Measurements from ENCODE around the gene ABRAXAS1. TPM values are rescaled to one million over a fixed set of nuclear protein-coding genes. Genes with fewer than 3 reads are reported as not detected.

The ABRAXAS1 gene
- total RNA-seq, 1 donor from 2014 or later, result 13.6 TPM

- DNase-seq (ENCODE audit: low read depth) (no peak), FAIRE-seq (no peak)
- H3K4me3 Mint-ChIP-seq (ENCODE audit: unreplicated experiment), result no peak overlapping the region
- H3K27me3 Mint-ChIP-seq (ENCODE audit: low read depth, unreplicated experiment), result peaks cover 3% of the 10 kb centered on the region
- no peaks in the 10 kb centered on the region for H3K36me3 Mint-ChIP-seq (ENCODE audit: low read depth, unreplicated experiment)
- no peaks in the 10 kb centered on the region for H4K20me1 ChIP-seq (ENCODE audit: insufficient read depth, low read length)
- TF ChIP-seq EZH2 (IDR thresholded peaks at IDR 0.05; ENCODE audit: insufficient read depth, low read length) (no peak), CTCF (IDR thresholded peaks at IDR 0.05; ENCODE audit: insufficient read depth, low read depth, low read length) (peak; percentile 88)
- H3K27ac Mint-ChIP-seq (ENCODE audit: unreplicated experiment), result no peak overlapping the region
- no peak overlapping the region for H3K4me3 ChIP-seq (ENCODE audit: insufficient read depth, low read depth, low read length)
- no peaks in the 10 kb centered on the region for H3K4me1 ChIP-seq (ENCODE audit: insufficient read depth, low read length)
- H3K36me3 ChIP-seq (ENCODE audit: insufficient read depth, low read length), result no peaks in the 10 kb centered on the region
- H3K9me3 ChIP-seq (ENCODE audit: insufficient read depth, low read depth, low read length), result no peaks in the 10 kb centered on the region
- H3K9me3 Mint-ChIP-seq (ENCODE audit: unreplicated experiment), result no peaks in the 10 kb centered on the region
- no peaks in the 10 kb centered on the region for H3K27me3 ChIP-seq (ENCODE audit: insufficient read depth, low read length)
- H3K9ac ChIP-seq (ENCODE audit: low read length), result no peak overlapping the region
- no peaks in the 10 kb centered on the region for H3K4me1 Mint-ChIP-seq (ENCODE audit: low read depth, unreplicated experiment)
- H2AFZ ChIP-seq (ENCODE audit: low read depth, low read length), result no peak overlapping the region
- H3K4me2 ChIP-seq (ENCODE audit: low read length), result no peak overlapping the region
- H3K27ac ChIP-seq (ENCODE audit: low read depth, low read length), result no peak overlapping the region
- no peaks in the 10 kb centered on the region for H3K79me2 ChIP-seq (ENCODE audit: insufficient read depth, low read length)
Observed at GRCh38 chr4:83490876-83491450, 6.1 kb upstream of the ABRAXAS1 start.

GRCh38 chr4:83489711-83490326, 4.9 kb upstream of the ABRAXAS1 start:
- no peak overlapping the region for H2AFZ ChIP-seq (ENCODE audit: low read depth, low read length)
- no peaks in the 10 kb centered on the region for H4K20me1 ChIP-seq (ENCODE audit: insufficient read depth, low read length)
- H3K9me3 Mint-ChIP-seq (ENCODE audit: unreplicated experiment), result no peaks in the 10 kb centered on the region
- no peak for FAIRE-seq
- H3K4me3 ChIP-seq (ENCODE audit: insufficient read depth, low read depth, low read length), result no peak overlapping the region
- H3K4me1 Mint-ChIP-seq (ENCODE audit: low read depth, unreplicated experiment), result no peaks in the 10 kb centered on the region
- H3K4me3 Mint-ChIP-seq (ENCODE audit: unreplicated experiment), result no peak overlapping the region
- H3K4me2 ChIP-seq (ENCODE audit: low read length), result no peak overlapping the region
- H3K36me3 ChIP-seq (ENCODE audit: insufficient read depth, low read length), result no peaks in the 10 kb centered on the region
- H3K79me2 ChIP-seq (ENCODE audit: insufficient read depth, low read length), result no peaks in the 10 kb centered on the region
- H3K27me3 Mint-ChIP-seq (ENCODE audit: low read depth, unreplicated experiment), result peaks cover 3% of the 10 kb centered on the region
- no peak overlapping the region for H3K9ac ChIP-seq (ENCODE audit: low read length)
- no peak overlapping the region for H3K27ac Mint-ChIP-seq (ENCODE audit: unreplicated experiment)
- H3K9me3 ChIP-seq (ENCODE audit: insufficient read depth, low read depth, low read length), result no peaks in the 10 kb centered on the region
- no peaks in the 10 kb centered on the region for H3K36me3 Mint-ChIP-seq (ENCODE audit: low read depth, unreplicated experiment)
- H3K27me3 ChIP-seq (ENCODE audit: insufficient read depth, low read length), result no peaks in the 10 kb centered on the region
- TF ChIP-seq EZH2 (IDR thresholded peaks at IDR 0.05; ENCODE audit: insufficient read depth, low read length), result no peak
- no peak for TF ChIP-seq CTCF (IDR thresholded peaks at IDR 0.05; ENCODE audit: insufficient read depth, low read depth, low read length)
- no peak overlapping the region for H3K27ac ChIP-seq (ENCODE audit: low read depth, low read length)
- peaks cover 6% of the 10 kb centered on the region for H3K4me1 ChIP-seq (ENCODE audit: insufficient read depth, low read length)
- DNase-seq (ENCODE audit: low read depth), result no peak
